CD14-positive monocyte (primary cell): Measurements from ENCODE around the gene SSBP2. TPM values are rescaled to one million over a fixed set of nuclear protein-coding genes. Genes with fewer than 3 reads are reported as not detected.

Source experiments
- DNase-seq, 3 donors: peaks; one replicate each; pipeline ENCODE4 v3.0.0-alpha.2; 2011 to 2022
- H2AFZ ChIP-seq: 2 replicates; pipeline ENCODE4 v1.6.0; 2012; ENCODE audit warnings: mild to moderate bottlenecking, low read depth, low read length, inconsistent platforms; ENCODE audit not compliant: insufficient read depth, poor library complexity, severe bottlenecking
- H3K27ac ChIP-seq, 2 donors: 1 replicate in 1 of 2; 2 replicates in 1 of 2; pipeline ENCODE4 v1.5.1; 2012 to 2013; ENCODE audit warnings: low read length in 2 of 2, control low read depth in 1 of 2, inconsistent platforms in 1 of 2, low read depth in 1 of 2, mild to moderate bottlenecking in 1 of 2
- H3K27me3 ChIP-seq, 2 donors: one replicate each; pipeline versions ENCODE4 v1.6.0 to v1.6.1; 2011 to 2013; ENCODE audit warnings: low read length in 2 of 2; ENCODE audit not compliant: control insufficient read depth in 2 of 2, insufficient read depth in 2 of 2
- H3K36me3 ChIP-seq, 2 donors: replicated peaks in 1 of 2; 1 replicate in 1 of 2; 2 replicates in 1 of 2; pipeline versions ENCODE4 v1.5.1 to v1.6.1; 2012 to 2013; ENCODE audit warnings: low read length in 2 of 2, control low read depth in 1 of 2, inconsistent platforms in 1 of 2, mild to moderate bottlenecking in 1 of 2; ENCODE audit not compliant: insufficient read depth in 2 of 2, control insufficient read depth in 1 of 2
- H3K4me1 ChIP-seq, 2 donors: 1 replicate in 1 of 2; 2 replicates in 1 of 2; pipeline versions ENCODE4 v1.5.1 to v1.6.1; 2012 to 2013; ENCODE audit warnings: low read length in 2 of 2, control low read depth in 1 of 2, inconsistent platforms in 1 of 2, mild to moderate bottlenecking in 1 of 2, moderate library complexity in 1 of 2; ENCODE audit not compliant: insufficient read depth in 2 of 2, control insufficient read depth in 1 of 2
- H3K4me2 ChIP-seq: replicated peaks from 2 replicates; pipeline ENCODE3; 2012; ENCODE audit warnings: low read length, moderate library complexity, mild to moderate bottlenecking; ENCODE audit not compliant: poor library complexity, severe bottlenecking; ENCODE audit errors: extremely low read depth
- H3K4me3 ChIP-seq, 3 experiments: fragments of 200-600 bp in 1 of 3; sonication (generic) in 1 of 3; replicated peaks in 1 of 3; 1 replicate in 2 of 3; 2 replicates in 1 of 3; pipeline ENCODE4 v1.5.1; 2011 to 2013; ENCODE audit warnings: low read length in 3 of 3, mild to moderate bottlenecking in 3 of 3, control low read depth in 2 of 3, low read depth in 2 of 3, inconsistent platforms in 1 of 3, moderate library complexity in 1 of 3
- H3K79me2 ChIP-seq: 2 replicates; pipeline ENCODE4 v1.6.0; 2012; ENCODE audit warnings: mild to moderate bottlenecking, control low read depth, inconsistent platforms, low read length, moderate library complexity; ENCODE audit not compliant: insufficient read depth
- H3K9ac ChIP-seq: 2 replicates; pipeline ENCODE4 v1.6.0; 2017; ENCODE audit warnings: low read length, mild to moderate bottlenecking; ENCODE audit not compliant: insufficient read depth, poor library complexity, severe bottlenecking
- H3K9me3 ChIP-seq, 2 donors: replicated peaks in 1 of 2; 1 replicate in 1 of 2; 2 replicates in 1 of 2; pipeline versions ENCODE4 v1.5.1 to v1.6.1; 2012 to 2013; ENCODE audit warnings: low read length in 2 of 2, control low read depth in 1 of 2; ENCODE audit not compliant: control insufficient read depth in 1 of 2, insufficient read depth in 1 of 2
- H4K20me1 ChIP-seq: 2 replicates; pipeline ENCODE4 v1.6.0; 2012; ENCODE audit warnings: mild to moderate bottlenecking, low read length, control low read depth, moderate library complexity; ENCODE audit not compliant: insufficient read depth
- H3K27ac Mint-ChIP-seq, 7 donors: one replicate each; pipeline ENCODE4 v1.8.0; 2020; ENCODE audit warnings: mild to moderate bottlenecking in 7 of 7, mixed read lengths in 7 of 7, moderate library complexity in 6 of 7, inconsistent platforms in 2 of 7
- H3K27me3 Mint-ChIP-seq, 3 donors: one replicate each; pipeline ENCODE4 v1.8.0; 2021 to 2022; ENCODE audit warnings: low read depth in 3 of 3, mild to moderate bottlenecking in 3 of 3, mixed read lengths in 3 of 3, moderate library complexity in 3 of 3, inconsistent platforms in 1 of 3
- H3K36me3 Mint-ChIP-seq, 2 donors: one replicate each; pipeline ENCODE4 v1.8.0; 2020; ENCODE audit warnings: mixed read lengths in 2 of 2, inconsistent platforms in 1 of 2, mild to moderate bottlenecking in 1 of 2
- H3K4me1 Mint-ChIP-seq: one replicate; pipeline ENCODE4 v1.8.0; 2020; ENCODE audit warnings: mild to moderate bottlenecking, mixed read lengths
- H3K4me3 Mint-ChIP-seq, 2 donors: one replicate each; pipeline ENCODE4 v1.8.0; 2020; ENCODE audit warnings: mild to moderate bottlenecking in 2 of 2, mixed read lengths in 2 of 2, moderate library complexity in 1 of 2
- H3K9me3 Mint-ChIP-seq, 7 donors: one replicate each; pipeline ENCODE4 v1.8.0; 2020 to 2022; ENCODE audit warnings: mixed read lengths in 7 of 7, mild to moderate bottlenecking in 6 of 7, moderate library complexity in 6 of 7, inconsistent platforms in 2 of 7
- WGBS: methylation state at CpG from one replicate; pipeline ENCODE4 v1.1.5; 2013; ENCODE audit warnings: missing lambda C conversion rate; ENCODE audit not compliant: insufficient coverage; 5-methylcytosine and 5-hydroxymethylcytosine counted together
- intact Hi-C, 2 donors: fragments of 100-400 bp; cut with micrococcal nuclease; formaldehyde crosslinking; loops; one replicate each; pipeline versions ENCODE4 v1.15.0 to v1.15.1; 2023
- polyA plus RNA-seq, 3 donors: library from polyadenylated mRNA; depleted of rRNA in 1 of 3; unstranded in 2 of 3; stranded (reverse) in 1 of 3; fragments of 300-500 nt in 2 of 3; fragments of >200 nt in 1 of 3; fragmentation: Illumina TruSeq in 2 of 3; gene quantifications; 1 replicate in 2 of 3; 2 replicates in 1 of 3; pipeline ENCODE4 v1.2.3, GENCODE V29; 2012 to 2021
- TF ChIP-seq, protein P1 (sequence below): fragments of 200-600 bp; IDR thresholded peaks from one replicate; pipeline ENCODE4 v1.8.0; 2022; ENCODE audit warnings: antibody characterized with exemption, mild to moderate bottlenecking

SSBP2 gene
- polyA plus RNA-seq, 3 donors = 29.1 to 55.2 (median 53.4) TPM

- Mint-ChIP-seq H3K4me1 (peaks cover 24% of the 10 kb centered on the region), H3K4me3 (peak overlapping the region in 1 of 2 donors; percentile 77)
- no CpG with 5 or more reads among the region's 2 CpGs for WGBS
These were observed 217.1 kb downstream of the SSBP2 start for GRCh38 chr5:81533629-81534405.

DNA sequence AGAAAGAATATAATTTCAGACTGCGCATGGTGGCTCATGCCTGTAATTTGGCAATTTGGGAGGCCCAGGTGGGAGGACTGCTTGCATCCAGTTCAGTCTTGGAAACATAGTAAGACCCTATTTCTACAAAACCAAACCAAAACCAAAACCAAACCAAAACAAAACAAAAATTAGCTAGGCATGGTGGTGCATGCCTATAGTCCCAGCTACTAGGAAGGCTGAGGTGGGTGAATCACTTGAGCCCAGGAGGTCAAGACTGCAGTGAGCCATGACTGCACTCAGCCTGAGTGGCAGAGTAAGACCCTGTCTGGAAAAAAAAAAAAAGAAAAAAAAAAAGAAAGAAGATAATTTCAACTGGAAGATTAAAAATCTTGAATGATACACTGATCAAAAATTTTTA, 220.0 kb downstream of the SSBP2 start:
- Histone ChIP-seq H3K9me3 (no peaks in the 10 kb centered on the region), H2AFZ (no peak overlapping the region), H3K27me3 (no peaks in the 10 kb centered on the region), H3K4me2 (no peak overlapping the region), H3K9ac (no peak overlapping the region), H3K4me1 (peaks cover 12 to 13% of the 10 kb centered on the region in 2 donors), H3K36me3 (no peaks in the 10 kb centered on the region), H3K79me2 (no peaks in the 10 kb centered on the region), H3K4me3 (no peak overlapping the region), H4K20me1 (no peaks in the 10 kb centered on the region), H3K27ac (no peak overlapping the region)
- Mint-ChIP-seq H3K4me3 (no peak overlapping the region), H3K36me3 (peaks cover 0 to 5% of the 10 kb centered on the region in 2 donors), H3K4me1 (peaks cover 21% of the 10 kb centered on the region), H3K27ac (no peak overlapping the region), H3K27me3 (no peaks in the 10 kb centered on the region), H3K9me3 (no peaks in the 10 kb centered on the region)
- TF ChIP-seq, protein P1, sequence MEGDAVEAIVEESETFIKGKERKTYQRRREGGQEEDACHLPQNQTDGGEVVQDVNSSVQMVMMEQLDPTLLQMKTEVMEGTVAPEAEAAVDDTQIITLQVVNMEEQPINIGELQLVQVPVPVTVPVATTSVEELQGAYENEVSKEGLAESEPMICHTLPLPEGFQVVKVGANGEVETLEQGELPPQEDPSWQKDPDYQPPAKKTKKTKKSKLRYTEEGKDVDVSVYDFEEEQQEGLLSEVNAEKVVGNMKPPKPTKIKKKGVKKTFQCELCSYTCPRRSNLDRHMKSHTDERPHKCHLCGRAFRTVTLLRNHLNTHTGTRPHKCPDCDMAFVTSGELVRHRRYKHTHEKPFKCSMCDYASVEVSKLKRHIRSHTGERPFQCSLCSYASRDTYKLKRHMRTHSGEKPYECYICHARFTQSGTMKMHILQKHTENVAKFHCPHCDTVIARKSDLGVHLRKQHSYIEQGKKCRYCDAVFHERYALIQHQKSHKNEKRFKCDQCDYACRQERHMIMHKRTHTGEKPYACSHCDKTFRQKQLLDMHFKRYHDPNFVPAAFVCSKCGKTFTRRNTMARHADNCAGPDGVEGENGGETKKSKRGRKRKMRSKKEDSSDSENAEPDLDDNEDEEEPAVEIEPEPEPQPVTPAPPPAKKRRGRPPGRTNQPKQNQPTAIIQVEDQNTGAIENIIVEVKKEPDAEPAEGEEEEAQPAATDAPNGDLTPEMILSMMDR = no peak
- no CpG with 5 or more reads among the region's 1 CpG for WGBS
- intact Hi-C loops = no loop called here
- no peak for DNase-seq

More at GRCh38 chr5:81533629-81534405, 217.1 kb downstream of the SSBP2 start:
- Histone ChIP-seq H3K27me3 (no peaks in the 10 kb centered on the region), H3K4me2 (peak overlapping the region; percentile 26), H3K9ac (peak overlapping the region; percentile 30), H3K79me2 (no peaks in the 10 kb centered on the region), H2AFZ (no peak overlapping the region), H3K4me1 (peaks cover 12 to 13% of the 10 kb centered on the region in 2 donors), H4K20me1 (no peaks in the 10 kb centered on the region), H3K4me3 (no peak overlapping the region), H3K27ac (peak overlapping the region in 1 of 2 donors; percentile 50), H3K36me3 (no peaks in the 10 kb centered on the region), H3K9me3 (no peaks in the 10 kb centered on the region)
- H3K36me3 Mint-ChIP-seq = peaks cover 3 to 10% of the 10 kb centered on the region in 2 donors
- peak overlapping the region; percentile 57 to 89 (median 81) for H3K27ac Mint-ChIP-seq
- DNase-seq = no peak
- no peaks in the 10 kb centered on the region for H3K27me3 Mint-ChIP-seq
- no peaks in the 10 kb centered on the region for H3K9me3 Mint-ChIP-seq
- TF ChIP-seq, protein P1 = no peak
- intact Hi-C loops = no loop called here
